H1 (cell line): ENCODE data around the gene LIPT2. TPM values are rescaled to one million over a fixed set of nuclear protein-coding genes. Genes with fewer than 3 reads are reported as not detected.

Source experiments
- ASH2L ChIP-seq: fragments of 200-600, 300-600 bp; sonication (generic); IDR thresholded peaks from one replicate; pipeline ENCODE4 v1.7.1; 2017; ENCODE audit warnings: low read length
- BACH1 ChIP-seq: IDR thresholded peaks from 2 replicates; pipeline ENCODE4 v1.6.1; 2012; ENCODE audit warnings: low read length, improper control_type of control experiment
- CREB1 ChIP-seq: IDR thresholded peaks from 2 replicates; pipeline ENCODE4 v1.6.1; 2012; ENCODE audit warnings: inconsistent platforms
- CTBP2 ChIP-seq: IDR thresholded peaks from 2 replicates; pipeline ENCODE4 v1.7.0; 2011; ENCODE audit warnings: borderline replicate concordance, mild to moderate bottlenecking, moderate library complexity, mixed read lengths, low read length; ENCODE audit not compliant: insufficient read depth, insufficient read length
- EGR1 ChIP-seq: IDR thresholded peaks from 2 replicates; pipeline ENCODE4 v1.6.1; 2011; ENCODE audit warnings: low read depth, low read length, borderline replicate concordance
- EP300 ChIP-seq, 2 experiments: IDR thresholded peaks; 1 replicate in 1 of 2; 2 replicates in 1 of 2; pipeline ENCODE4 v1.6.1; 2011 to 2012; ENCODE audit warnings: low read depth in 2 of 2, low read length in 2 of 2, mild to moderate bottlenecking in 2 of 2, borderline replicate concordance in 1 of 2, inconsistent platforms in 1 of 2, moderate library complexity in 1 of 2
- EZH2 ChIP-seq: fragments of 200-600 bp; sonication (generic); IDR thresholded peaks from 2 replicates; pipeline ENCODE4 v1.7.1; 2012; ENCODE audit warnings: low read depth, mild to moderate bottlenecking, moderate library complexity, low read length, inconsistent platforms; ENCODE audit not compliant: severe bottlenecking
- GABPA ChIP-seq: IDR thresholded peaks from 2 replicates; pipeline ENCODE4 v1.6.1; 2011; ENCODE audit warnings: mild to moderate bottlenecking, low read length, moderate library complexity, borderline replicate concordance; ENCODE audit not compliant: insufficient read depth
- GTF2F1 ChIP-seq: IDR thresholded peaks from 2 replicates; pipeline ENCODE4 v1.6.1; 2012; ENCODE audit warnings: low read depth, low read length, improper control_type of control experiment, borderline replicate concordance
- HDAC2 ChIP-seq, 2 experiments: fragments of 300-600 bp in 1 of 2; sonication (generic) in 1 of 2; IDR thresholded peaks; 2 replicates each; pipeline ENCODE4 v1.6.1; 2011 to 2012; ENCODE audit warnings: low read depth in 2 of 2, low read length in 2 of 2, mild to moderate bottlenecking in 2 of 2, moderate library complexity in 2 of 2, borderline replicate concordance in 1 of 2, inconsistent platforms in 1 of 2
- HDAC6 ChIP-seq: IDR thresholded peaks from one replicate; pipeline ENCODE4 v1.7.1; 2012; ENCODE audit warnings: low read depth, mild to moderate bottlenecking, inconsistent platforms, low read length, moderate library complexity
- KDM1A ChIP-seq: fragments of 200-600, 300-600 bp; sonication (generic); IDR thresholded peaks from 2 replicates; pipeline ENCODE4 v1.7.1; 2016; ENCODE audit warnings: mild to moderate bottlenecking, low read length, borderline replicate concordance
- NANOG ChIP-seq: IDR thresholded peaks from 2 replicates; pipeline ENCODE4 v1.6.1; 2011; ENCODE audit warnings: low read length, low read depth, mild to moderate bottlenecking, inconsistent platforms; ENCODE audit not compliant: insufficient read depth, poor library complexity, severe bottlenecking
- NRF1 ChIP-seq: IDR thresholded peaks from 2 replicates; pipeline ENCODE4 v1.6.1; 2011; ENCODE audit warnings: mild to moderate bottlenecking, low read depth, low read length, improper control_type of control experiment
- POLR2A ChIP-seq, 2 experiments: IDR thresholded peaks; 1 replicate in 1 of 2; 2 replicates in 1 of 2; pipeline ENCODE4 v1.6.1; 2011; ENCODE audit warnings: low read depth in 2 of 2, low read length in 2 of 2, mild to moderate bottlenecking in 2 of 2; ENCODE audit errors: control extremely low read depth in 1 of 2
- POLR2AphosphoS5 ChIP-seq: IDR thresholded peaks from 2 replicates; pipeline ENCODE4 v1.6.1; 2011; ENCODE audit warnings: low read depth, low read length
- RNF2 ChIP-seq: fragments of 200-900, 300-1000 bp; sonication (generic); IDR thresholded peaks from 2 replicates; pipeline ENCODE4 v1.7.1; 2016; ENCODE audit warnings: borderline replicate concordance, low read depth, mild to moderate bottlenecking, antibody characterized with exemption, low read length; ENCODE audit not compliant: poor library complexity, severe bottlenecking; ENCODE audit errors: missing control alignments
- SIRT6 ChIP-seq: IDR thresholded peaks from one replicate; pipeline ENCODE4 v1.7.1; 2012; ENCODE audit warnings: low read length, inconsistent platforms
- SP2 ChIP-seq: IDR thresholded peaks from 2 replicates; pipeline ENCODE4 v1.6.1; 2012; ENCODE audit warnings: mild to moderate bottlenecking, low read length, inconsistent platforms
- SRF ChIP-seq: IDR thresholded peaks from 2 replicates; pipeline ENCODE4 v1.6.1; 2011; ENCODE audit warnings: mild to moderate bottlenecking, low read depth, low read length, moderate library complexity
- SUZ12 ChIP-seq: fragments of 200-600 bp; sonication (generic); IDR thresholded peaks from 2 replicates; pipeline ENCODE4 v1.6.1; 2012; ENCODE audit warnings: mild to moderate bottlenecking, inconsistent platforms, low read length, moderate library complexity, mixed read lengths
- TAF7 ChIP-seq: optimal IDR thresholded peaks from 2 replicates; pipeline ENCODE3; 2011; ENCODE audit warnings: low read depth, mild to moderate bottlenecking, inconsistent platforms, low read length, moderate library complexity, borderline replicate concordance
- TBP ChIP-seq: IDR thresholded peaks from 2 replicates; pipeline ENCODE4 v1.6.1; 2011; ENCODE audit warnings: low read depth, low read length, improper control_type of control experiment
- TEAD4 ChIP-seq: IDR thresholded peaks from 2 replicates; pipeline ENCODE4 v1.6.1; 2012; ENCODE audit warnings: low read depth, low read length, inconsistent platforms, mixed read lengths
- polyA plus RNA-seq, 7 experiments: library from polyadenylated mRNA; depleted of rRNA in 3 of 7; stranded (reverse) in 5 of 7; unstranded in 2 of 7; fragments of >200 nt in 5 of 7; fragments of 200-250 nt in 2 of 7; gene quantifications; 1 replicate in 5 of 7; 2 replicates in 1 of 7; 4 replicates in 1 of 7; pipeline versions ENCODE4 v1.2.1 to v1.2.3, GENCODE V29; 2011 to 2013; ENCODE audit warnings: missing spikeins in 2 of 7, mixed read lengths in 2 of 7
- total RNA-seq: library from RNA; stranded (reverse); fragmentation: NEBNext Ultra II Directional; extraction: Animal tissue kit (Norgen Biotek cat#: 25700); gene quantifications from 2 replicates; pipeline ENCODE4 v1.2.1, GENCODE V29; 2021

LIPT2 gene
- total and polyA plus RNA-seq, 2 of the 8 experiments (the other 6 are each of a cell fraction or from before 2014, with no cell fraction given) = 6.4 to 16.7 TPM

GRCh38 chr11:74492974-74493790 is at the start of gene LIPT2 (continued):
- TF ChIP-seq EP300 (IDR thresholded peaks at IDR 0.05; ENCODE audit: borderline replicate concordance in 1 of 2, low read depth in 2 of 2, low read length in 2 of 2) (no peak), TEAD4 (no peak), POLR2A (IDR thresholded peaks at IDR 0.05; ENCODE audit: control extremely low read depth in 1 of 2, low read depth in 2 of 2, low read length in 2 of 2) (peak; percentile 87 to 91), SIRT6 (no peak), CREB1 (peak; percentile 93), SUZ12 (no peak), HDAC6 (no peak), ASH2L (peak; percentile 84), CTBP2 (no peak), SRF (peak; percentile 38; the same call in 1 of the 2 replicates), TAF7 (no peak), NRF1 (peak; percentile 74), NANOG (peak; percentile 33), RNF2 (no peak), GTF2F1 (no peak), TBP (no peak; the same call in 1 of the 2 replicates), BACH1 (peak; percentile 8; the same call in 1 of the 2 replicates), SP2 (no peak), POLR2AphosphoS5 (peak; percentile 84), HDAC2 (IDR thresholded peaks at IDR 0.05; ENCODE audit: borderline replicate concordance in 1 of 2, low read depth in 2 of 2, low read length in 2 of 2) (no peak; a peak in 1 of 4 replicates), EGR1 (no peak), KDM1A (no peak), GABPA (no peak), EZH2 (no peak)
